HG02938 (cell line): ENCODE measurements around the gene DNASE1.

Experiments used
- ATAC-seq: cut with Tn5 transposase; IDR thresholded peaks from one replicate; pipeline ENCODE4 v1.9.1; 2021; ENCODE audit warnings: mild to moderate bottlenecking, moderate library complexity; ENCODE audit not compliant: unreplicated experiment

The DNASE1 gene

DNA sequence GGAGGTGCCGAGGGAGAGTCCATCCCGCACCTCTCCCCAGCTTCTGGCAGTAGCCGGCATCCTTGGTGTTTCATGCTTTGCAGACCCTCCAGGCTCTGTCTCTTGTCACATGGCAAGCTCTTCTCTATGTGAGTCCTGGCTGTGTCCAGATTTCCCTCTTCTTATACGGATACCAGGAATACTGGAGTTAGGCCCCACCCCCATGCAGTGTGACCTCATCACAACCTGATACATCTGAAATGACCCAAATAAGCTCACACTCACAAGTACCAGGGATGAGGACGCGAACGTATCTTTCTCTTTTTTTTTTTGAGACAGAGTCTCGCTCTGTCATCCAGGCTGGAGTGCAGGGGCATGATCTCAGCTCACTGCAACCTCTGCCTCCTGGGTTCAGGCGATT is 39.6 kb downstream of the DNASE1 start:
- no peak for ATAC-seq

DNA sequence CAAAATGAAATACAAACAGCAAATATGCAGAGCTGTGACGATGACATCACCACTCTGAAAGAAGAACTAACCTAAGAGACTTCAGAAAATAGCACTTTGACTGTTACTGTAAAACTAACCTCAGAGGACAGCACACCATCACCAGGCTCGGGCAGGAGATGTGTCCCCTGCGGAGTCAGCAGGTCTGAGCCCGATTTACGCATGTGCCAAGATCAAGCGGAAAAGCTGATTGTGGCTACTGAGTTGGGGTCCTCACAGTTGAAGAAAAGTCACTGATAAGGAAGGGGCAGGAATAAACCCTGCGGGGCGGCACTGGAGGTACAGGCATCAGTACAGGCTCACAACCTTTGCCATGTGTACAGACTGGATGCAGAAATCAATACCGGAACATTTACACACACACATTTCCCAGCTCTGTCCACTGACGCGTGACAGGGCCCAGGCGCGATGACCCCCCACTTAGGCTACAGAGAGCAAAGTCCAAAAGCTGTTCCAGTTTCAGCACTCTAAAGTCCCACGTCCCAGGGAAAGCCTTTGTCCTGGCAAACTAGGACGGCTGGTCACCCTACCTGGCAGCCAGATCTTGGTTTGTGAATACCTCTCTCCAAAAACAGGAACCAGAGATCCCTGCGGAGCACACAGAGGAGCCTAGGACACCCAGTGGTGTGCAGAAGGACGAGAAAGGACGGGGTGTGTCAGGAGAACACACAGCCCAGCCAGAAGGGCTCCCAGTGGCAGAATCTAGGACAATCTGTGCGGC is 41.3 kb downstream of the DNASE1 start:
- no peak for ATAC-seq

DNA sequence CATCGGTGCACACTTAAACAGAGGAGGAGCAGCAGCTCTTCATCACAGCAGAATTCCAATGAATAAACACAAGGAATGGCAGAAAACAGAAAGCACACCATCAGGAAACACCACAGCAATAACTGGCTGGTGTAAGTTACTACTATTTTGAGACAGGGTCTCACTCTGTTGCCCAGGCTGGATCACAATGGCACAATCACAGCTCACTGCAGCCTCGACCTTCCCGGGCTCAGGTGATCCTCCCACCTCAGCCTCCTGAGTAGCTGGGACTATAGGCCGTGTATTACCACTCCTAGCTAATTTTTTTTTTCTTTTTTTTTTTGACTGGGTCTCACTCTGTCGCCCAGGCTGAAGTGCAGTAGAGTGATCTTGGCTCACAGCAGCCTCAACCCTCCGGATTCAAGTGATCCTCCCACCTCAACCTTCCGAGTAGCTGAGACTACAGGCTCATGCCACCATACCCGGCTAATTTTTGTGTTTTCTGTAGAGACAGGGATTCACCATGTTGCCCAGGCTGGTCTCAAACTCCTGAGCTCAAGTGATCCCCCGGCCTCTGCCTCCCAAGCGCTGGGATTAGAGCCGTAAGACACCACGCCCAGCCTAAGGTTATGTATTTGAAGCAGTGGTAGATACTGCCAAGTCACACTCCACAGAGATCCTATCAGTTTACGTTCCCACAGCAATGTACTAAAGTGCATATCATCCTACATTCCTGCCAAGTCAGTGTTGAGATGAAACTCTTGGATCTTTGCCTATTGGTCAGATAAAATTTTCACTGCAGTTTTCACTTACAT is 42.1 kb downstream of the DNASE1 start:
- no peak for ATAC-seq

DNA sequence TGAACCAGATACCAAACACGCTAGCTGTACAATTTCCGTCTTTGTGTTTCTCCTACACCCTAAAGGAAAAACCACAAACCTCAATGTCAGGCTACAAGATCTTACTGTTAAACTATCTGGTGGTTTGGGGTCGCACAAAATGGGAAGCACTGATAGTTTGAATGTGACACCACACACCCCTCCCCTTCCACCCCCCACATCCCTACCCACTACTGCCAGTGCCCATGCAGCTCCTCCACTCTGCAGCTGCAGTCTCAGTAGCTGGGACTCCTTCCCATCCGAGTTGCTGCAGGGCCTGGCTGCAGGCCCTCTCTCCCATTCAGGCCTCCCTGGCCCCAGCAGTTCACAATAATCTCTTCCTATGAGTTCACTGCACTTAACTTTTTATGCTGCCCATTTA is 44.5 kb downstream of the DNASE1 start:
- no peak for ATAC-seq

DNA sequence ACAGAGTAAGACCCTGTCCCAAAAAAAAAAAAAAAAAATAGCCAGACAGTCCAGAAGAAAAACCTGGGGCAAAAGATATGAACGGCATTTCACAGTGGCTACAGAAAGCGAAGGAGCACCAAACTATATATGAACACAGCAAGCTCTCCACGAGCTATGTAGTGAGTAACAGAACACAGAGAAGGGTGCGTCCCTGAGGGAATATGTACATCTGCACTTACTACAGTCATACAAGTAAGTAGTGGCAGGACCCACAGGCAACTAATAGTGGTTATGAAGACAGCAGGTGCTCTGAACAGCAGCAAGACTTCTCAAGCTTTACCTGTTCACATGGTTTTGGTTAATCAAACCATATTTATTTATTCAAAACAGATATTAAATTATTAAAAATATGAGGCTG is 47.0 kb downstream of the DNASE1 start:
- no peak for ATAC-seq

DNA sequence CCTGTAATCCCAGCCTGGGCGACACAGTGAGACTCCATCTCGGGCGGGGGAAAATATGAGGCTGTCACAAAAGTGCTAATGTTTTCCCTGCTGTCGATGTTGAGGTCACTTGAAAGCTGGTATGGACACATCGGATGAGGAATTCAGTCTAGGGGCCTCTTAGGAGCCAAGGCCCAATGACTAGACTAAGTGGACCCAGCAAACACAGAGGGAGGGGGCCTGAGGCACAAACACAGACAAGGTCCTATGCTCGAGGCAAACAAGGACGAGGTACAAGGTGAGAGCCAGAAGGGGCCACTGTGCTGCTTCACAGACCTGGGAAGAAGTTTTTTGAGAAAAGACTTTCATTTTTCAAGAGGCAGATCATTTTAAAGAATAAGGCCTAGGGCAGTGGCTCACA is 47.6 kb downstream of the DNASE1 start:
- ATAC-seq, result no peak

DNA sequence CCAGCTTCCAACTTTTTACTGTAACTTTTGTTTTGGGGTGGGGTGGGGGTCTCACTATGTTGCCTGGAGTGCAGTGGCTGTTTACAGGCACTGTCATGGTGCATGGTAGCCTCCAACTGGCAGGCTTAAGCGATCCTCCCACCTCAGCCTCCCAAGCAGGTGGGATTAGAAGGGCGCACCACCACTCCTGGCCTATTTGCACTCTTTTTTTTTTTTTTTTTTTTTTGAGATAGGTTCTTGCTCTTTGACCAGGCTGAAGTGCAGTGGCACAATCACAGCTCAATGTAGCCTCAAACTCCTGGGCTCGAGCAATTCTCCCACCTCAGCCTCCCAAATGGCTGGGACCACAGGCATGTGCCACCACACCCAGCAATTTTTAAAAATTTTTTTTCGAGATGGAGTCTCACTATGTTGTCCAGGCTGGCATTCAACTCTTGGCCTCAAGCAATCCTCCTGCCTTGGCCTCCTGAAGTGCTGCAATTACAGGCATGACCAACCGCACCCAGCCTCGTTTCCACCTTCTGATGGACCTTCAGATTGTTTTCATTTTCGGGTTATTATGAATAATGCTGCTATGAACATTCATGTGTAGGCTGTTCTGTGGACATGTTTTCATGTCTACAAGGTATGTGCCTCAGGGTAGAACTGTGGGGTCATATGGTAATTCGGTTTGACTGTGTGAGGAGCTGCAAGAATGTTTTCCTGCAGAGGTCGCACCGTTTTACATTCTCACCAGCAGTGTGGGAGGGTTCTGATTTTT is 51.9 kb downstream of the DNASE1 start:
- ATAC-seq, result no peak
